SW480 (cell line): Measurements from ENCODE around the gene NEURL1B.

Experiments used
- DNase-seq: peaks from one replicate; pipeline ENCODE4 v3.0.0-alpha.2; 2016; ENCODE audit warnings: low spot score

Gene NEURL1B

DNA sequence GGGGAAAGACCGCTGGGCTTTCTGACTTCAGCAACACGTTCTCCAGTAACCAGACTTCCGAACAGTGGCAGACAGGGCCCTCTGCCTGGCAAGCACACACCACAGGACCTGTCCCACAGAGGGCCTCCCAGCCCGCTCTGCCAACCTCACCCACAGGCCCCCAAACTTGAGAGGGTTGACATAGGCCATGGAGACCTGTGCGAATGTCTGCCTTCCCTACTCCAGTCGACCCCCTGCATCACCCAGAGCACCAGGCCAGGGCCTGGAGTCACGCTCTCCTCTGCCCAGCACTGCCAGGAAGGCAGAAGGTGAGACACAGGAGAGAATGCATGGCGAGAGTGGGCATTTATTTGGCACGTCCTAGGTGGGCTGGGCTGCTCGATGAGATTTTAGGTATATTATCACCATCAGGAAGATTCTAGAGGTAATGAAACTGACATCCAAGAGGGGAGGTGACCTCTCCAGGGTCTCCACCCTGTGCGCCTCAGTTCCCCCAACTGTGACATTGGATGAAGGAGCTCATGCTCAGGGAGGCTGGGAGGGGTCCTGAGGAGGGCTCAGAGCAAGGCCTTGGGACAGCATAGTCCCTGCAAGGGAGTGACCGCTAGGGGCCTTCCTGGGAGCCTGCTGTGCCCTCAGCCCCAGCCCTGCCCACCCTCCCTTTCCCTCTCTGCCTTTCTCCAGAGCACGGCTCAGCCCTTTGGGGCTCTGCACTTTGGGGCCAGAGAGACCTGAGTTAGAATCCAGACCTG, 75.0 kb downstream of the NEURL1B start:
- DNase-seq: no peak

- DNase-seq: peak; percentile 66
Observed at GRCh38 chr5:172716796-172717313, 75.8 kb downstream of the NEURL1B start.

- DNase-seq: no peak
Observed at GRCh38 chr5:172717481-172718195, 76.6 kb downstream of the NEURL1B start.

DNA sequence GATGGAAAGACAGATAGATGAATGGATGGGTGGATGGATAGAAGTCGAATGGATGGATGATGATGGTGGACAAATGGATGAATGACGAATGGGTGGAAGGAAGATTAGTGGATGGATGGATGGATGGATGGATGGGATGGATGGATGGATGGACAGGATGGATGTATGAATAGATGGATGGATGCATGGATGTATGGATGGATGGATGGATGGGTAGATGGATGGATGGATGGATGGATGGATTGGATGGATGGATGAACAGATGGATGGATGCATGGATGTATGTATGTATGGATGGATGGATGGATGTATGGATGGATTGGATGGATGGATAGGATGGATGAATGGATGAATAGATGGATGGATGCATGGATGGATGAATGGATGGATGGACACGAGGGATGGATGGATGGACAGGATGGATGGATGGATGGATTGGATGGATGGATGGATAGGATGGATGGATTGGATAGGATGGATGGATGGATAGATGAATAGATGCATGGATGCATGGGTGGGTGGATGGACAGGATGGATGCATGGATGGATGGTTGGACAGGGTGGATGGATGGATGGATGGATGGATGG, 77.6 kb downstream of the NEURL1B start:
- DNase-seq: no peak

GRCh38 chr5:172719211-172719610, 78.1 kb downstream of the NEURL1B start:
- no peak for DNase-seq

DNA sequence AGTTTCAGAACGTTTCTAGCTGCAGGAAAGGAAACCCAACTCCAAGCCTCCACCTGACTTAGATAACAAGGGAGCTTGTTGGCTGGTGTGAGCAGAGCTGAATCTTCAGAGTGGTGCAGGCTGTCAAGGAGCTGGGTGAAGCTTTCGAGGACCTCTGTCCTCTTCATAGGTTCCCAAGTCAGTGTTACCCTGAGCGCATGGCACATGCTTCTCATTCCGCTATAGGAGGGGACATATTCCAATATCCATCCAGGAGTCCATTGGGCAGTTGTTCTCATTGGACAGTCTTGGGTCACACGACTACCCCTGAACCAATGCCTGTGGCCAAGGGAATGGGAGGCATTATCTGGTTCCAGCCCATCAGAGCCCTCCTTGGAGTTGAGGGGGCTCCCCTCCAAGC, 79.6 kb downstream of the NEURL1B start:
- DNase-seq: no peak

GRCh38 chr5:172721455-172722326, 80.6 kb downstream of the NEURL1B start:
- no peak for DNase-seq

DNA sequence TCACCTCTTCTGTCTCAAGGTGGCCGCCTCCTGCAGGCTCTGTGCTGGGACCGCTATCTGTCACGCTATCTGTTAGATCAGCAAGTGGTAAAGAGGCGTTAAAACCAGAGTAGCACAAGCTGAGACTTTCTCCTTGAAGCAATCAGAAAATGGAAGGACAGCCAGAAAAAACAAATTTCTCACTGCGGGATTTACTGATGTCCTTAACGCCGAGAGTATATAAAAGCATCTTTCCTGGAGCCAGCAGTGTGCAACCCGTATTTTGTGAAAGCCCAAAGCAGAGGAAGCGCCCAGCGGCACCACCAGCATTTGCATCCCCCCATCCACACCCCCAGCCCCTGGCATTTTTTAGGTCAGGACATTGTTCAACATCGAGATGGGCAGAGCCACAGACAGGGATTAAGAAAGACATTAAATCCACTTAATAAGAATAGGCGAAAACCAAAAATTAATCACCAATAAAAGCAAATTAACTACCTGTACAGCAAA, 81.3 kb downstream of the NEURL1B start:
- DNase-seq: no peak

DNA sequence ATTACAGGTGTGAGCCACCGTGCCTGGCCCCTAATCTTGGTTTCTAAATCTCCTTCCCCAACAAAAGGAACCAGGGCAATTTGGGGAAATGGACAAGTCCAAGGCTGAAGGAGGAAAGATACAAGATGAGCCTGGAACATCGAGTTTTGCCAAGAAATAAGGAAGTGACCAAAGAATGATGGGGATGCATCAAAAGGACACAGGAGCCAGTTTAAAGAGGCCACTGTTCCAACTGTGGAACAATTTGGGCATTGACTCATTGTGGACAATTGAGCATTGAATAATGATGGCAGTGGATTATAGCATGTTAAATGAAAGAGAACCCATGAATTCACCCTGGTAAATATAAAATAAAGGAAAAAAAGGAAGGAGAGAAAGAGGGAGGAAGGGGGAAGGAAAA, 82.4 kb downstream of the NEURL1B start:
- DNase-seq: no peak

DNA sequence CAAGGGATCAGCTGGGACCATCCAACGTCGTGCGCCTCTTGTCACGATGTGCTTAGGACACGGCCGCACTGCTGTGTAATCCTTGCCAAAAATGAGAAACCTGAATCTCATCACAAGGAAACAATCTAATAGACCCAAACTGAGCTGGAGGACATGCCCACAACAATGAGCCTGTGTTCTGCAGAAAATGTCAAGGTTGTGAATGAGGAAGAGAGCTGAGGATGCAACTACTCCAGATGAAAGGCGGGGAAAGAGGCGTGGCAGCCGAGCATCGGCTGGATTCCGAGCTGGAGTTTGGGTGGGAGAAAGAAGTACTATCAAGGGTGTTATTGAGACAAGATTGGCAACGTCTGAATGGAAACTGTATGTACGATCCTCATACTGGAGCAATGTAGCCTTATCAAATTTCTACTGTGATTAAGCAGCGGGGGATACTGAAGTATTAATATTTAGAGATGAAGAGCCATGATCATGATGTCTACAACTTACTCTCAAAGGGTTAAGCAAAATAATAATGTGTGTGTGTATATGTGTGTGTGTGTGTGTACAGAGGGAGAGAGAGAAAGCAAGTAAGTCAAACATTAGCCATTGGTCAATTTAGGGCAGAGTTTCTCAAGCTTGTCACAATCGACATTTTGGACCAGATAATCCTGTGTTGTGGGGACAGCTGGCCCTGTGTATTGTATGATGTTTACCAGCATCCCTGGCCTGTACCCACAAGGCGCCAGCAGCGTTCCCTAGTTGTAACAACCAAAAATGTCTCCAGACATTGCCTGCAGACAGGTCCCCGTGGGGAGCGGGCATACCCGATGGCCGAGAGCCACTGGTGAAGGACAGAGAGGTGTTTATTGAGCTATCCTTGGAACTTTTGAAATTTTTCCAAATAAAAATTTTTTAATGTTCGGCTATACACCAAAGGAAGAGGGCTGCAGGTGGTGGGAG, 83.5 kb downstream of the NEURL1B start:
- DNase-seq: no peak

GRCh38 chr5:172725273-172725672, 84.2 kb downstream of the NEURL1B start:
- no peak for DNase-seq

DNA sequence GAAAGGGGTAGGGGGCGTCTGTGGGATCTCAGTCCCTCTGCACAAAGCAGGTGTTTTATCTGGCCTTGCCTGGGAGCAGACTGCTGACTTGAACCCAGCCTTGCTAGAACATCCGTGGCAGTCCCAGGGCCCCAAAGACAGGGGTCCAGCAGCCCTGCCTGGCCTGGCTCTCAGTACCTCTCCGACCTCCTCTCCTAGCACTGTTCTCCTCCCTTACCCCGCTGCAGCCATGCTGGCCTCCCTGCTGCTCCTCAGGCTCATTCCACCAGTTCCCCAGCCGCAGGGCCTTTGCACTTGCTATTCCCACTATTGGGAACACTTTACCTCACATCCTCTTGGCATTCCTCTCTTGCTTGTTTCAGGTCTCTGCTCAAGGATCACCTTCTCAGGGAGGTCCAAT, 84.7 kb downstream of the NEURL1B start:
- DNase-seq: no peak

DNA sequence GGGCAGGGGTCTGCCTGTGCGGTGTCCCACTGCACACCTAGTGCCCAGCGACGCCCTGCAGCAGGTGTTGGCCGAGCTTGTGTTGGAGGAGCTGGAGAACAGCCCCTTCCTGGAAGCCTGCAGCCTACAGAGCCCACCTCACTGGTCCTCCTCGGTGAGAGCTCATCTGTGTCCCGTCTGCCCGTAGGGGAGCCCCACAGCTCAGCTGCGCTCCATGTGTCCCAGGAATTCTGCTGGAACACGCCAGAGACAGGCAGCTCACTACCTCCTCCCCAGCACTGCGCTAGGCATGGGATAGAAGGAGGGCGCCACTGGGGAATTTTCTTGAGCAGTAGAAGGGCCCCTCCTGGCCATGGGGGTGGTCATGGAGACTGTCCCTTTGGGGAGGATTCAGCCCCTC, 85.9 kb downstream of the NEURL1B start:
- no peak for DNase-seq

DNA sequence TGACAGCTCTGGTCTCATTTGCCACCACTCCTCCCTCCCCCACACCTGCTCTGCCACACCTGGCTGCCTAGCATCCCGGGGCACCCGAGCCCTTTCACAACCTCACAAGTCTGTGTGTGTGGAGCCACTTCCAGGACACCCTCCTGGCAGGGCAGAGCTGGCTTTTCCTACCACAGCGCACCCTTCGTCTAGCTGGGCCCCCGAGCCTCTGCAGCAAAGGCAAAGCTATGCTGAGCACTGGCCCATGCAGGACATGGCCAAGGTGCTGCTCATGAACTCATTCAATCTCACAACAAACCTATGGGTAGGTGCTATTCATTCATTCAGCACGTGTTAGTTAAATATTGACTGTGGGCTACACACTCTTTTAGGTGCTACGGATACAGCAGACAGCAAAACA, 86.5 kb downstream of the NEURL1B start:
- no peak for DNase-seq

DNA sequence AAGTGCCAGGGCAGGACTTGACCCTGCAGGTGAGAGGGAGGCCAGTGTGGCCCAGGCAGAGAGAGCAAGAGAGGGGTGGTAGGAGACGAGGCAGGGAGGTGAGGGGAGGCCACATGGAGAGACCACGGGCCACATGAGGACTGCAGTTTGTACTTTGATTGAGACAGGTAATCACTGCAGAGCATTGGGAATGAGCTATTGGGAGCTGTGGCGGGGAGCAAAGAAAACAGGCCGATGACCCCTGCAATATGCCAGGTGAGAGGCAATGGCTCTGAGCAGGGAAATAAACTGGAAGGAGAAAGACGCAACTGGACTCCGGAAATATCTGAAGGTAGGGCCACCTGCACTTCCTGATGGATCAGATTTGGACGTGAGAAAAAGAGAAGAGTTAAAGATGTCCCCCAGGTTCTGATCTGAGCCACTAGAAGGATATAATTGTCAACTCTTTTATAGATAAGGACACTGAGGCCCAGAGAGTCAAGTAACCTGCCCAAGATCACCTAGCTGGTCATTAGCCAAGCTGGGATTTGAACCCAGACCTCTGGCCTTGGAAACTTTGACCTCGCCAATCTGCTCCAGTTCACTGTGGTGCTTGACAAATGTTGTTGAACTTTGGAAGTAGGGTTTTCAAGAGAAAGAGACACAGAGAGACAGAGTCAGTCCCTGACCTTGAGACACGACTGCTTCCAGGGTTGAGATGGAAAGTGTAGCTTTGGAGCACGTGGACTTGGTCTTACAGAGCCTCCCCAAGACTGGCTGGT, 87.6 kb downstream of the NEURL1B start:
- no peak for DNase-seq

DNA sequence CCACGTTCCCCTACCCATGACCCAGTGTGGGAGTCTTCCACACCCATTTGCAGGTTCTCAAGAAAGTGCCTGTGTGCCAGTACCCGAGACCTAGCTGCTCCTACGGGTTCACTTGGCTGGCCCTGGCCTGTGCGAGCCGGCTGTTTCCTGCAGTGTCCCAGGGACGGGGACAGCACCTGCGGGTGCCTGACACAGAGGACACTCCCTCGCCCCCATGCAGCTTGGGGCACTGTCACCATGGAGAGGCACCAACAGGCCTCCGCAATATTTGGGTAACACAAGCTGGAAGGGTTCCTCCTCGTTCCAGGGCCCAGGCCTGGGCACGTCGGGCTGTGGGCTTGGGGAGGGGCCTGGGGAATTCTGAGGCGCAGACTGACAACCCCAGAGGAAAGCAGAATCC, 88.5 kb downstream of the NEURL1B start:
- DNase-seq: no peak

GRCh38 chr5:172730222-172730621, 89.2 kb downstream of the NEURL1B start:
- DNase-seq: no peak

DNA sequence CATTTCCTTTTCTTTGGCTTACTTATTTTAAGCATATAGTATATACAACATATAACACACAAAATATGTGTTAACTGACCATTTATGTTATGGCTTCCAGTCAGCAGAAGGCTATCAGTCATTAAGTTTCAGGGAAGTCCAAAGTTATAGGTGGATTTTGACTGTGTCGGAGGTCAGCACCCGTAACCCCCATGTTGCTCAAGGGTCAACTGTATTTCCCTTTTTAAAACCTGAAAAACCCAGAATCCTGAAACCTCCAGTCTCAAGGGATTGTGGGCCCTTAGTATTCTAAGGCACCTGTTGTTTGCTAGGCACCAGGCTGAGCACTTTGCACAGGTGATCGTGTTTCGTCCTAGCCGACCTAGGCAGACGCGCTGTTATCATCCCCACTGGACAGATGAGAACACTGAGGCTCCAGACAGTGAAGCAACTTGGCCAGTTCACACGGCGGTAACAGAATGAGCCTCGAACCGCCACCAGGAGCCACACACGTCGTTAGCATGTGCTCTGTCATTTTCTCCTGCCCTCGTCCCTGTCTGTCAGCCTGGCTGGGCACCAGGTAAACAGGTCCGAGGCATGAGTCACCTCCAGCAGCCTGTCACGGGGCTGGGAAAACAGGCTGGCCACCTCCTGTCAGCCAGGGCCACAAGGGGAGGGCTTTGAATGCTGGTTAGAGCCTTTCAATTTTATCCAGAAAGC, 90.1 kb downstream of the NEURL1B start:
- DNase-seq: peak; percentile 91

DNA sequence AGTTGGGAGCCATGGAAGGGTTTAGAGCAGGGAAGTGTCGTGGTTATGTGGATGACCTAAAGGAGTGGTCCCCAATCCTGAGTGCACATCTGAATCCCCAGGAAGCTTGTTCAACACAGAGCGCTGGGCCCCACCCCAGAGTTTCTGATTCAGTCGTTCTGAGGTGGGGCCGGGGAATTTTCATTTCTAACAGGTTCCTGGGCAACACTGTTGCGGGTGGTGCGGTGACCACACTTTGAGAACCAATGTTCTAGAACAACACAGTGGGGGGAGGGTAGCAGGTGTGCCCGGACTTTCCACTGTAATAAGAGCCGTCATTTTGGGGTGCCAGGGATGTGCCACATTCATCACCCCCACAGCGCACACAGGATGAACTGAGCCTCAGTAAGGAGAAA, 90.6 kb downstream of the NEURL1B start:
- no peak for DNase-seq
